Measurements from ENCODE around the gene IL12A. TPM values are rescaled to one million over a fixed set of nuclear protein-coding genes. Genes with fewer than 3 reads are reported as not detected.

Gene IL12A
- total and polyA plus RNA-seq, 4 donors, result 0.08 to 0.25 (median 0.09) TPM; not detected in 1

GRCh38 chr3:159960188-159961148 is 28.2 kb upstream of the IL12A start (continued):
- TF ChIP-seq TAF1 (conservative IDR thresholded peaks at IDR 0.05), result no peak

- Histone ChIP-seq H3K9ac (ENCODE audit: low read depth in 1 of 2, low read length in 2 of 2) (no peak overlapping the region), H3K36me3 (ENCODE audit: control insufficient read depth in 4 of 4, insufficient read depth in 3 of 4, low read depth in 1 of 4, low read length in 3 of 4) (no peaks in the 10 kb centered on the region), H3K9me3 (ENCODE audit: control insufficient read depth in 4 of 4, low read length in 3 of 4) (no peaks in the 10 kb centered on the region), H3K27ac (ENCODE audit: low read depth in 1 of 2, low read length in 2 of 2) (no peak overlapping the region), H3K4me3 (ENCODE audit: low read depth in 1 of 3, low read length in 3 of 3) (no peak overlapping the region), H3K4me1 (ENCODE audit: control insufficient read depth in 4 of 4, insufficient read depth in 4 of 4, low read length in 3 of 4) (no peaks in the 10 kb centered on the region), H3K27me3 (ENCODE audit: control insufficient read depth in 4 of 4, insufficient read depth in 4 of 4, low read length in 3 of 4) (no peaks in the 10 kb centered on the region)
- DNase-seq (ENCODE audit: low spot score), result no peak
- WGBS, result 79% methylated on average over 7 of the region's 7 CpGs
- TF ChIP-seq ZBTB33 (IDR thresholded peaks at IDR 0.05) (no peak), YY1 (IDR thresholded peaks at IDR 0.05) (no peak), RAD21 (IDR thresholded peaks at IDR 0.05) (no peak)
Measured at GRCh38 chr3:159964166-159964973, 24.3 kb upstream of the IL12A start.

GRCh38 chr3:159971311-159971710 is 17.3 kb upstream of the IL12A start:
- no peak overlapping the region for H3K9ac ChIP-seq (ENCODE audit: low read depth in 1 of 2, low read length in 2 of 2)
- H3K4me1 ChIP-seq (ENCODE audit: control insufficient read depth in 4 of 4, insufficient read depth in 4 of 4, low read length in 3 of 4), result no peaks in the 10 kb centered on the region
- WGBS, result 81% methylated on average over 7 of the region's 7 CpGs
- H3K9me3 ChIP-seq (ENCODE audit: control insufficient read depth in 4 of 4, low read length in 3 of 4), result no peaks in the 10 kb centered on the region
- no peak for DNase-seq (ENCODE audit: low spot score)
- no peak overlapping the region for H3K27ac ChIP-seq (ENCODE audit: low read depth in 1 of 2, low read length in 2 of 2)
- TF ChIP-seq REST (IDR thresholded peaks at IDR 0.05) (no peak), ATF3 (IDR thresholded peaks at IDR 0.05) (no peak), TAF1 (conservative IDR thresholded peaks at IDR 0.05) (no peak), SP1 (IDR thresholded peaks at IDR 0.05) (no peak), RAD21 (IDR thresholded peaks at IDR 0.05) (no peak), YY1 (IDR thresholded peaks at IDR 0.05) (no peak), ZBTB33 (IDR thresholded peaks at IDR 0.05) (no peak), FOXA1 (IDR thresholded peaks at IDR 0.05) (no peak), RXRA (IDR thresholded peaks at IDR 0.05) (no peak), EGR1 (IDR thresholded peaks at IDR 0.05; ENCODE audit: low read depth in 2 of 2) (no peak), HNF4A (conservative IDR thresholded peaks at IDR 0.05) (no peak), NR2F2 (IDR thresholded peaks at IDR 0.05) (no peak), FOXA2 (IDR thresholded peaks at IDR 0.05) (no peak), JUND (IDR thresholded peaks at IDR 0.05) (no peak), MAX (IDR thresholded peaks at IDR 0.05) (no peak), CTCF (IDR thresholded peaks at IDR 0.05; ENCODE audit: low read depth, low read length, missing input control) (no peak)
- no peaks in the 10 kb centered on the region for H3K36me3 ChIP-seq (ENCODE audit: control insufficient read depth in 4 of 4, insufficient read depth in 3 of 4, low read depth in 1 of 4, low read length in 3 of 4)
- H3K4me3 ChIP-seq (ENCODE audit: low read depth in 1 of 3, low read length in 3 of 3), result no peak overlapping the region
- H3K27me3 ChIP-seq (ENCODE audit: control insufficient read depth in 4 of 4, insufficient read depth in 4 of 4, low read length in 3 of 4), result peaks cover 0 to 4% (median 0%) of the 10 kb centered on the region in 4 donors

Data from liver (tissue), 9 donors.